HG03571 (cell line): ENCODE measurements around the gene NR2F2.
"Not testable (repeated sequence)": the region's sequence is repeated elsewhere in the genome, so short reads cannot be mapped to it uniquely, and the experiment has no call there.

Experiments
- ATAC-seq: cut with Tn5 transposase; IDR thresholded peaks from one replicate; pipeline ENCODE4 v1.9.1; 2021; ENCODE audit not compliant: unreplicated experiment

NR2F2 gene

GRCh38 chr15:96365781-96366525 lies 35.5 kb downstream of the NR2F2 start:
- ATAC-seq, result no peak

GRCh38 chr15:96366526-96366877 lies 36.0 kb downstream of the NR2F2 start:
- ATAC-seq, result no peak

GRCh38 chr15:96367311-96368200 lies 37.1 kb downstream of the NR2F2 start:
- ATAC-seq, result no peak

GRCh38 chr15:96369351-96369750 lies 38.9 kb downstream of the NR2F2 start:
- ATAC-seq, result no peak

GRCh38 chr15:96369825-96370621 lies 39.5 kb downstream of the NR2F2 start:
- ATAC-seq, result no peak

- ATAC-seq, result no peak
Observed at GRCh38 chr15:96372554-96372953, 42.1 kb downstream of the NR2F2 start.

- no peak for ATAC-seq
Observed at GRCh38 chr15:96374499-96374898, 44.0 kb downstream of the NR2F2 start.

- ATAC-seq, result not testable (repeated sequence)
Observed at GRCh38 chr15:96379592-96379991, 49.1 kb downstream of the NR2F2 start.

- ATAC-seq, result no peak
Observed at GRCh38 chr15:96381463-96381862, 51.0 kb downstream of the NR2F2 start.

GRCh38 chr15:96385195-96385594 lies 54.7 kb downstream of the NR2F2 start:
- no peak for ATAC-seq

- ATAC-seq, result no peak
Observed at GRCh38 chr15:96388673-96389072, 58.2 kb downstream of the NR2F2 start.
